LNCAP (cell line): ENCODE results near the gene CRP.

Experiments used
- TF ChIP-seq, protein P1 (sequence below): fragments of 450-650 bp; IDR thresholded peaks from 2 replicates; pipeline ENCODE4 v1.5.1; 2017; ENCODE audit warnings: mild to moderate bottlenecking

Gene CRP

DNA sequence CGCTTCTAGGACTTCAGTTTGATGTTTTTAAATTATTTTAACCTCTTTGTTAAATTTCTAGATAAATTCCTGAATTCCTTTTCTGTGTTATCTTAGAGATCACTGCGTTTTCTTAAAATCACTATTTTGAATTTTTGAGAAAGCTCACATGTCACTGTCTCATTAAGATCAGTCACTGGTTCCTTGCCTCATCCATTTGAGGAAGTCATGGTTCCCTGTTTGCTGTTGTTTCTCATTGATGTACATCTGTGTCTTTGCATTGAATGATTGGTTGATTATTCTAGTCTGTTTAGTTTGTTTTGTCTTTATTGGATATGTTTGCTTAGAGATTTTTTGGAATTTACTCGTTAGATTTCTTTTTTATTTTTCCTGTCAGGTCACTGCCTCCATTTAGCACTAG, 50.1 kb downstream of the CRP start:
- TF ChIP-seq, protein P1, sequence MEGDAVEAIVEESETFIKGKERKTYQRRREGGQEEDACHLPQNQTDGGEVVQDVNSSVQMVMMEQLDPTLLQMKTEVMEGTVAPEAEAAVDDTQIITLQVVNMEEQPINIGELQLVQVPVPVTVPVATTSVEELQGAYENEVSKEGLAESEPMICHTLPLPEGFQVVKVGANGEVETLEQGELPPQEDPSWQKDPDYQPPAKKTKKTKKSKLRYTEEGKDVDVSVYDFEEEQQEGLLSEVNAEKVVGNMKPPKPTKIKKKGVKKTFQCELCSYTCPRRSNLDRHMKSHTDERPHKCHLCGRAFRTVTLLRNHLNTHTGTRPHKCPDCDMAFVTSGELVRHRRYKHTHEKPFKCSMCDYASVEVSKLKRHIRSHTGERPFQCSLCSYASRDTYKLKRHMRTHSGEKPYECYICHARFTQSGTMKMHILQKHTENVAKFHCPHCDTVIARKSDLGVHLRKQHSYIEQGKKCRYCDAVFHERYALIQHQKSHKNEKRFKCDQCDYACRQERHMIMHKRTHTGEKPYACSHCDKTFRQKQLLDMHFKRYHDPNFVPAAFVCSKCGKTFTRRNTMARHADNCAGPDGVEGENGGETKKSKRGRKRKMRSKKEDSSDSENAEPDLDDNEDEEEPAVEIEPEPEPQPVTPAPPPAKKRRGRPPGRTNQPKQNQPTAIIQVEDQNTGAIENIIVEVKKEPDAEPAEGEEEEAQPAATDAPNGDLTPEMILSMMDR: no peak

GRCh38 chr1:159663552-159663951, 50.8 kb downstream of the CRP start:
- TF ChIP-seq, protein P1: no peak
